Suppressor macrophage (primary cell): ENCODE results near the gene TBL3.
A peak's percentile ranks its signal among the peaks of the same experiment; 100 is the strongest.
"Not testable (repeated sequence)": the region's sequence is repeated elsewhere in the genome, so short reads cannot be mapped to it uniquely, and the experiment has no call there.

ENCODE experiments used
- DNase-seq, 4 experiments: peaks; one replicate each; pipeline ENCODE4 v3.0.0-alpha.2; 2020 to 2022
- total RNA-seq, 17 experiments: gene quantifications; one replicate each; lab custom pipeline; 2026; ENCODE audit warnings: mixed read lengths in 6 of 17, inconsistent platforms in 3 of 17; lab: John Stamatoyannopoulos, UW

The TBL3 gene
- 14.6 to 41.8 (median 20.4) reads per million in 17 experiments for total RNA-seq

DNA sequence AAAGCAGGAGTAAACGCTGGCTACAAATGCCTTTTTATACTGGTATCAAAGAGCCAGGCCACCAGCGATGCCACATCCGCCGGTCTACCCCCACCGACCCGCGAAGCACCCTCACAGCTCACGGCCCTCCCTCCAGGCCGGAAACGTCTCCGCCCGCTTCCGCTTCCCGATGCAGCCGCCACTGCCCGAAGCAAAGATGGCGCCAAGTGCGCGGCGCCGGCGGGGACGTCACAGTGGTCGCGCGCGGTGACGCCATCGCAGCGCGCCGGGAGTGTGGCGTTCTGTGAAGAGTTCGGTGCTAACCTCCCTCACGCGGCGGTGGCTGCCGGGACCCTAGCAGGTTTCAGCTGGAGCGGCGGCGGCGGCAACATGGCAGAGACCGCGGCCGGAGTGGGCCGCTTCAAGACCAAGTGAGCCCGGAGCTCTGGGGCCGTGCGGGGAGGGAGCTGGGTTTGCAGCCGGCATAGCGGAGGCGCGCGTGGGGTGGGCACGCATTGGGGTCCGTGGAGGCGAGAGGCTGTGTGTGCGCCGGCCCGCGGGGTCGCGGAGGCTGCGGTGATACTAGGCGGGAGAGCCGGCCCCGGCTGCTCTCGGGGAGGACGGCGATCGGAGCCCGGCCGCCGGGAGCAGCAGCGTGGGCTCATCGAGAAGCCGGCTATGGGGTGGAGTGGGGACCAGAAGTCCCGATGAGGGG, at the start of gene TBL3:
Gene TBL3, plus strand, starts transcription at position 258 of the 694 bp plus-strand sequence. Its CDS starts 112 bp downstream, at position 370.
- DNase-seq, result peak; percentile 97 to 98 (median 98)

DNA sequence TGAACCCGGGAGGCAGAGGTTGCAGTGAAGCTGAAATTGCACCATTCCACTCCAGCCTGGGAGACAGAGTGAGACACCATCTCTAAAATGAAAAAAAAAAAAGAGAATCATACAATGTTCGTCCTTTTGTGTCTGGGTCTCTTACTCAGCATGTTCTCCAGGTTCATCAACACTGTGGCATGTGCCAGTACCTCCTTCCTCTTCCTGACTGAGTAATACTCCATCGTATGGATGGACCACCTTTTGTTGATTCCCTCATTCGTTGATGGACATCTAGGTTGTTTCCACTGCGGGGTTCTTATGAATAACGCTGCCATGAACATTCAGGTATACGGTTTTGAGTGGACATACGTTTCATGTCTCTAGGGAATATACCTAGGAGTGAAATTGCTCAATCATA, 49.5 kb upstream of the TBL3 start:
- no peak for DNase-seq

DNA sequence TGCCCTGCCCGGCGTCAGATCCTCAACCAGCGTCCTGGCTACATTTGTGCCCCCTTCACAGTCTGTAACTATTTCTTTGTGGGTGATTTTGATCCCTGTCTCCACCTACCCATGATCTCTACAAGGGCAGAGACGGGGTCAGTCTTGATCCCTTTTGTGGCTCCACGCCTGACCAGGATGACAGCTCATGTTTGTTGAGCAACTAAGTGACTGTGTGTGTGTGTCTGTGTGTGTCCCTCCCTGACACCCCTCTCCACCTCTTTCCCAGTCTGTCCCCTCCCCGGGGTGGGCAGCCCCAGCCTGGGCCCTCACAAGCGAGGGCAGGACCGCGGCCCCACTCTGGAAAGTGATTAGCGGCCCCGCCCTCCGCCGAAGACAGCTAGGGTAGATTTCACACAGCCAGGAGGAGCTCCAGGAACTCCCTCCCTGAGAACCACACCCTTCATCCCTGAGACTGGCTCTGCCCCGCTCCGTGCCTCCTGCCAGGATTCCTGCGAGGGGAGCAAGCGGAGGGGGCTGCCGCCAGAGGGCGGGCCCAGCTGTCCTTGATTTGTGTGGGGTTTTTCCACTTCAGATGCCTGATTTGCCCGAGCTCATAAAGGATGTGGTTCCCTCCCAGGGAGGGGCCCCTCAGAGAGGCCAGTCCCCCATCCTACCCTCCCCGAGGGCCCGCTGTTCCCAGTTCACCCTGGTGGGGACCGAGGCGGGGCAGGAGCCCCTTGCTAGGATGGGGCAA, 48.4 kb upstream of the TBL3 start:
- DNase-seq, result no peak

DNA sequence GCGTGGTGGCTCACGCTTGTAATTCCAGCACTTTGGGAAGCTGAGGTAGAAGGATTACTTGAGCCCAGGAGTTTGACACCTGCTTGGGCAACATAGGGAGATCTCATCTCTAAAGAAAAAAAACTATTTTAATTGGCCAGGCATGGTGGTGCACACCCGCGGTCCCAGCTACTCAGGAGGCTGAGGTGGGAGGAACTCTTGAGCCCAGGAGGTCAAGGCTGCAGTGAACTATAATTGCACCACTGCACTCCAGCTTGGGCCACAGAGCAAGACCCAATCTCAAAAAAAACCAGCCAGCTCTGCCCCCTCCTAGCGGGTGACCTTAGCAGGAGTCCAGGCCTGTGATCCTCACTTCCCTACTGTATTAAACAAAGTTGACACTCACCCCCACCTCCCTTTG, 47.8 kb upstream of the TBL3 start:
- DNase-seq, result no peak

DNA sequence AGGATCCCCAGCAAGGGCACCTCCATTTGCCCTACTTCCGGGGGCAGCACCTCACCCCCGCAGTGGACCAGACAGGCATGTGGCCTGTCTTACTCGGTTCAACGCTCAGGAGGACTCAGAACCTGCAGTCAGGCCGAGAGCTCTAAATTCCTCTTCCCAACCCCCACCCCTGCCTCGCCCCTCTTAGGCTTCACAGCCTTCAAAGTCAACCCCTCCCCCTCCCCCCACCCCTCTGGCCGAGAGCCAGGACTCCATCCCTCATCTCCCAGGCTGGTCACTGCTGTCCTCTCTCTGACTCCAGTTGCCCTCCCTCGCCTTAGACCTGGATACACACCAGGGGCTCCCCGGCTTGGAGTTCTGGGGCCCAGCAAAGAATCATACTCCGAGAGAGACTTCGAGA, 45.6 kb upstream of the TBL3 start:
- DNase-seq, result no peak

DNA sequence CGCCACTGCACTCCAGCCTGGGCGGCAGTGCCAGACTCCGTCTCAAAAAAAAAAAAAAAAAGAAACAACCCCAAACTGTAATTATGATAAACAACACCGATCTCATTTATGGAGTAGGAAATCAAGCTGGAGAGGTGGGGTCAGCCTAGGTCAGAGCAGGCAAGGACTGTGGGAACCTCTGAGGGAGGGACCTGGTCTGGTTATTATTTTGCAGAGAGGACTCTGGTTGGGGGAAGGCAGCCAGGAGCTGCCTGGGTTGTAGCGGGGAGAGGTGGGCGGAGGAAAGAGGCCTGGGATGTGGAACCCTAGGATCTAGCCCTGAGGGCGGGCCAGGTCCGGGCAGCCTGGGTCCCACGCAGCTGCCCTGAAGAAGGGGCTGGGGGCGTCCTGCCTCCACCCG, 42.7 kb upstream of the TBL3 start:
- DNase-seq, result peak; percentile 10 to 53 (median 38)

DNA sequence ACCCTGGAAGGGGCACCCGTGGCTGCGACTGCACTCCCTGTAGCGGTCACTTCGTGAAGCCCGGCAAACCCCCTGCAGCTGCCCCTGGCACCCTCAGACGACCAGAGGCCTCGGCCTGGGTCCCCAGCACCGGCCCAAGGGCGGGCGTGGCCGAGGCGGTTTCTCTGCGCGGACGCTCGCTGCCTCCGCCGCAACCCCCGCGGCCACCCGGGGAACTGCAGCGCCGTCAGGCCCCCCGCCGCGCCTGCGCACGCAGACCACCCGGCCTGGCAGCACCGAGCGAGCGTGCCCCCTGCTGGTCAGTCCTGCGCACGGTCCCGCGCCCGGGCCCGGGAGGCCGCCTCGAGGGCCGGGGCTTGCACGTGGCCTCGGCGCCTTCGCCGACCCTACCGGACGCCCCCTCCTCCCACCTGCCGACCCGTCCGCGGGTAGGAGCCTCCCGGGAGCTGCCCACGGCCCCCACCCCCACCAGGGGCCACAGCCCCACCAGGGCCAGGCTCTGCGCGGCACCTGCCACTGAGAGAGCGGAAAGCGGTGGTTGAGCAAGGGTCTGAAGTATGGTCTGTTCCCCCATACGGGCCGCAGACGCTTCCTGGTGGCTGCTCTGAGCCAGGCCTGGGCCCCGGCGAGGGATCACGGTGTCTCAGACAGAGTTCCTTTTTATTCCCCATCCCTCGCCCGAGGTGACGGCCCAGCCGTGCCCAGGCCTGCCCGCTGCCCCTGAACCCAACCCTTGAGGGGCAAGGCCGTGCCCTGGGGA, 42.1 kb upstream of the TBL3 start:
- peak; percentile 90 to 97 (median 96) for DNase-seq

DNA sequence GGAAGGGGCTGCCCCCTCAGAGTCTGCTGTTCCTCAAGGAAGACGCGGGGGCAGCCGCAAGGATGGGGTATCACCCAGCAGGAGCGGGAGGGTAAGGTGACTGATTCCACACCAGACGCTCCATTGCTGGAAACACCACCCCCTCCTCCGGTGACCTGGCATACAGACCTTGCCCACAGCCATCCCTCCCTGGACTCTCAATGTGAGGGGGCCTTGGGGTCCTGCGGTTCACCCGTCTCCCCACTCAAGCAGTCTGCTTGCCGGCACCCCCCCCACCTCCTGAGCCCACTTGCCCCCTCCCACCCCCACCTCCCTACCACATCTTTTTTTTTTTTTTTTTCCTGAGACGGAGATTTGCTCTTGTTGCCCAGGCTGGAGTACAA, 41.5 kb upstream of the TBL3 start:
- no peak for DNase-seq

DNA sequence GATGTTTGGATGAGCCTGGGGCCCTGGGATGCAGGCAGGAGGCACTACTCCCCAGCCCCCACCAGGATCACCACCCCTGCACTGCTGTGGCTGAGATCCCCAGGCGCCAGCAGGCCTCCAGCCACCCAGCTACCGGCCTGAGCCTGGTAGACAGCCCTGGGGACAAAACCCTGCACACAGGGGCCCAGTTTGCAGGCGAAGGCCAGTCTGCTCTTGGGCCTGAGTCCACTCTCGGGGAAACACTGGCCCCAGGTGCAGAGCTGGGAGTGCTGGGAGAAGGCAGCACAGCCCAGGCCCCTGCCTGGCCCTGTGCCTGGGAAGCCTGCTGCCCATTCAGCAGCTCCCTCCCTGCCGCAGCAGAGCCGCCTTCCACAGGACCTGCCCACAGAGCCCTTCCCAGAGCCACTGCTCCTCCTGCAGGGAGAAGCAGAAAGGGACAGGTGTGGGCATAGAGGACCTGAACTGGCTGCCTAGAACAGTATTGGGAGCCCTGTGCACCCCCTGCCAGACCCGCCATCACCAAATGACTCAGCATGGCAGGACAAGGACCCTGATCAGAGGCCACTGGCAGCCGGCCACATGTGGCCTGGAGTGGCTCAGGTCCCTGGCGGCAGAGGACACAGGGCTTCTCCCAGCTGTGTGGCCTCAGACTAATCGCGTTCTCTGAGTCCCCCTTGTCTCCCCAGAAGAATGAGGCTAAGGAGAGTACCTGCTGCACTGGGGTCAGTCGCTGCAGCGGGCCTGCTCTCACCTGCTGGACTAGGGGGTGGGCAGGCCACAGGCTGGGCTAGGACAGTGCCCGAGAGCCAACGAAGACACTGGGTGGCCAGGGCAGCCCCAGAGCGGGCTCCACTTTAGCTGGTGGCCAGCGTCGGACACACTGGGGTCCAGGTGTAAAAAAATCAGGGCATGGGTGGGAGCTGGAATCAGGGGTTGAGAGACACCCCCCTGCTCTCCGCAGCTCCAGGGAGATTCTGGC, 39.5 kb upstream of the TBL3 start:
- DNase-seq, result no peak

DNA sequence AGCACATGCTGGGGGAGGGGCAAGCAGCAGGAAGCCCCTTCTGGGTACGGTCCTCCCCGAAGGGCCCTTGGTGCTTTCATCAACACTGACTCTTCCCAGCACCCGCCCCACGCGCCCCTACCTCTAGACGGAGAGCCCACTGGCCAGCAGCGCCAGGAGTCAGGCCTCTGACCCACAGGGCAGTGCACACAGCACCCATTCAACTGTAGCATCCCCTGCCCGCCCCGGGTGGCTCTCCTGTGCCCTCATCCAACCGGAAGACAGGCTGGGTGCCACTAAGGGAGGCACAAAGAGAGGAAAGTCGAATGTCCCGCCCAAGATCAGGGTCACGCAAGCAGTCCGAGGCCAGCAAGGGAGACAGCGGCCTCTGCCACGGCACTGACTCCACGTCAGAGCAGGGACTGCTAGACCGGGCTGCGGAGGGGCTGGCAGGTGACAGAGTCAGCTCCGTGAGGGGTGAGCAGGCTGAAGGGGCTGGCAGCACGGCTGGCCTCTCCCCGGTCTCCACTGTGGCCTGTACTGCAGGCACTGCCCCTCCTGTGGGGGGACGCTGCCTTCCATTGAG, 38.7 kb upstream of the TBL3 start:
- no peak for DNase-seq

DNA sequence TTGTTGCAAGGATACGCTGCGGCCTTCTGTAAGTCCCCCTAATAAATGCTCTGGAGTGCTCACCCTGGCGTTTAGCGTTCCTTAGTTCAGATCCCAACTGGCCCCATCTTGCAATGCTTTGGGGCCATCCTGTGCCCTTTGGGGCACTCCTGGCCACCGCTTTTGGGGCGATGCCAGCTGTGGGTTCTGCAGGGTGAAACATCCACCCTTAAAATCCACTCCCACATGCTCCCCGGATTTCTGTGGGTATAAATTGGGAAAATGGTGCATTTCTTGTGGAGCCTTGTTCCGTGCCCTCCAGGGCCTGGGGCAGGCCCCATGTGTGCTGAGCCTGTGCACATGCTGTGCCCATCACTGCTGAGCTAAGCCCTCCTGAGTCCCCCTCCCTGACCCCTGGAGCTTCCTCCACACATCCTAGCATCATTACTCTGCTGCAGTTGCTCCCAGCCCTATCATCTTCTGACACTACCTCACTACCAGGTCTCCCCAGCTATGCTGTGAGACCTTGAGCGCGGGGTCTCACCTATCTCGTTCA, 34.8 kb upstream of the TBL3 start:
- DNase-seq, result no peak

DNA sequence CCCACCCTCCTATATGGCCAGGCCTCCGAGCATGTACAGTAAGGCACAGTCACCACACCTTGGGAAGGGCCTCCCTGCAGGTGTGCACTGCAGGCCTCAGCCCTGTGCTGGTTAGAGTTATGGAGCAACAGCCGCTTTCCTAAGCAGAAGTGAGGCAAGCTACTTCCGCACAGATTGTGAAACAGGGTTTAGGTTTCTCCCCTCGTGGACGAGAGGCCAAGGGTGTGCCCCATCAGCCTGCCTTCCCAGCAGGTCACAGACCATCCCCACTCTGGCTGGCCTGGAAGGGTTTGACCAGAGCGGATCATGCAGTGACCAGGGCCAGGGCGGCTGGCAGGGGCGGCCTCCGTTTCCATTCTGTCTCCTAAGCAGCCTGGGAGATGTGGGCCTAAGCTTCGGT, 33.5 kb upstream of the TBL3 start:
- peak; percentile 77 to 89 (median 86) for DNase-seq

DNA sequence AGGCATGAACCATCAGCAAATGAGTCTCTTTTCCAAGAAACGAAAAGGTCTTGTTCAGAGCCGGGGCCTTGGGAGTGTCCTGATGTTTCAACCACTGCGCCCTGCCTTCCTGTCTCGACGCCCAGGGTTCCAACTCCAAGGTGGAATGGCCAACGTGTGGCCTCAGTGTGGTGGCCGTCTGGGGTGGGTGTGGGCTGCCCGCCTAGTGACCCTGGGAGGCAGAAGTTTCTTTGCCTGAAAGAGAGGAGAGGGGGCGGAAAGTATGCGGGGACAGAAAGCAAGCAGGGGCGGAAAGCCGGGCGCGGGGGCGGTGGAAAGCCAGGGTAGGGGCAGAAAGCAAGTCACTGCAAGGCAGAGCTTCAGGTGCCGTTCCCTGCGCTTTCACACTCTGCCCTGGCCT, 32.9 kb upstream of the TBL3 start:
- DNase-seq, result no peak

DNA sequence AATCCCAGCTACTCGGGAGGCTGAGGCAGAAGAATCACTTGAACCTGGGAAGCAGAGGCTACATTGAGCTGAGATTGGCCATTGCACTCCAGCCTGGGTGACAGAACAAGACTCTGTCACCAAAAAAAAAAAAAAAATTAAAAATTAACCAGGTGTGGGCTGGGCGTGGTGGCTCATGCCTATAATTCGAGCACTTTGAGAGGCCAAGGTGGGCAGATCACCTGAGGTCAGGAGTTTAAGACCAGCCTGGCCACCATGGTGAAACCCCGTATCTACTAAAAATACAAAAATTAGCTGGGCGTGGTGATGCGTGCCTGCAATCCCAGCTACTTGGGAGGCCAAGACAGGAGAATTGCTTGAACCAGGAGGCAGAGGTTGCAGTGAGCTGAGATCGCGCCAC, 32.0 kb upstream of the TBL3 start:
- DNase-seq, result not testable (repeated sequence)

DNA sequence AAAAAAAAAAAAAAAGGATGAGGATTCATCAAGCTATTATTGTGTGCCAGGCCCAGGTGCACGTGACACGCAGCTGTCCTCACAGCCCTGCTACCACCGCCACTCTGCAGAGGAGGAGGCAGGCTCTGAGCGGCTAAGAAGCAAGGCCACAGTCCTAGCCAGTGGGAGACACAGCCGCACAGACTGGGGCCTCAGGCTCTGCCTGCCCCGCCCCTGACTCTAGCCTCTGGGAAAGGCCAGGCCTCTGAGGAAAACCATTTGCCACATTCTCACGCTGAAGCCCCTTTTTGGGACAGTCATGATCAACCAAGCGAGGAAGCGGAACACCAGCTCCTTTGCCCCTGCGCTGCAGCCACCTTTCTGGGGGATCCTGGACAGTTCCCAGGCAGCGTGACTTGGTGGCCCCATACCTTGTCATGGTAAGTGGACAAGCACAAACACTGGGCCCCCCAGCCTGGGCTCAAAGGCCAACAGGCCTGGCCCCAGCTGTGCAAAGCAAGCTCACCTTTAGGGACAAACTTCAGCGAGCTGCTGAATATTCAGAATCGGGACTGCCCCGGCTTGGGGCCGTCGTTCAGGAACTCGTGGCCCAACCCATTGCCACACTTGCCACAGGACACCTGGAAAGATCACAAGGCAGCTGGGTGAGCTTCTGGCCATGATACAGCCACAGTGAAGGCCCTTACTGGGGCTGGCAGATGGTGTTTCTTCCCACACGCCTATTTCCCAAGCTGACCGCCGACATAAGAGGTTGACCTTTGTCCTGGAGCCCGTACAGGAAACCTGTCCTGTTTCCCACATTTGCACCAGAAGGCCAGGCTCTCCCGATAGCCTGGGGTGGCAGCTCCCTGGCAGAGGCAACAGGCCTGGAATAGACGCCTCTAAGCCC, 31.3 kb upstream of the TBL3 start:
- peak in 1 of 4 experiments; percentile 49 for DNase-seq

DNA sequence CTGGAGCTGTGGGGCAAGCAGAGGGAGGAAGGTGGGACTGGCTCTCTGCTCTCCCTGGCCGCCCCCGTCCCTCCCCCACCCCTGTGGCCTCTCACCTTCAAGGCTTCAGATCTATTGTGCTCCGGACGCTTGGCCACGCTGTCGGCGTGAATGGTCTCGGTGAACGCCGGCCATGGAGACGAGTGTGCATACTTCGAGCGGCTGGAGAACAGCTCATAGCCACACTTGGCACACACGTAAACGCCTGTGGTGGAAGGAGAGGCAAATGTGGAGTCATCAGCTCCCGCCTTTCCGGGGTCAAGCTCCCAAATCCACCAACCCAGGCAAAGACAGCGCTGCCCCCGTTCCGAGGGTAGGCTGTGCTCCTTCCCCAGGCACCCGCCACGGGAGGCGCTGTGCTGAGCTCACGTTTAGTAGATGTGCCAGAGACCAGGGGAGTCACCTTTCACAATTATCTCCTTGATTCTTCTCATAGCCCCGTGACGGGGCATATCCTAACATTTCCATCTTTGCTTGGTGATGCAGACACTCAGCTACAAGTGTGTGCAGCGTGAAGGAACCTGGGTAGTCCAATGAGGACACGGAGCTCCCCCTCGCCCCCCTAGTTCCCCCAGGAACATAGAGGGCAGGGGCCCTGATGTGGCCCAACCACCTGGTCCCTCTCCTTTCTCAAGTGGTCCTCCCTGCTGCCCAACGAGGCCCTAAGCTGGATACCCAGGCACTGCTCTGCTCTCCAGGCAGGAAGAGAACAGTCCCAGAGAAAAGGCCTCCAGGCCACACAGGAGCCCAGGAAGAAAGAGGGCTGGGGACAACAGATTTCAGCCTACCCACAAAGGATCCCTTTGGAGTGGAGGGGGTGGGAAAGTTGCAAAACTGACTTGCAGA, 30.4 kb upstream of the TBL3 start:
- peak in 1 of 4 experiments; percentile 76 for DNase-seq

DNA sequence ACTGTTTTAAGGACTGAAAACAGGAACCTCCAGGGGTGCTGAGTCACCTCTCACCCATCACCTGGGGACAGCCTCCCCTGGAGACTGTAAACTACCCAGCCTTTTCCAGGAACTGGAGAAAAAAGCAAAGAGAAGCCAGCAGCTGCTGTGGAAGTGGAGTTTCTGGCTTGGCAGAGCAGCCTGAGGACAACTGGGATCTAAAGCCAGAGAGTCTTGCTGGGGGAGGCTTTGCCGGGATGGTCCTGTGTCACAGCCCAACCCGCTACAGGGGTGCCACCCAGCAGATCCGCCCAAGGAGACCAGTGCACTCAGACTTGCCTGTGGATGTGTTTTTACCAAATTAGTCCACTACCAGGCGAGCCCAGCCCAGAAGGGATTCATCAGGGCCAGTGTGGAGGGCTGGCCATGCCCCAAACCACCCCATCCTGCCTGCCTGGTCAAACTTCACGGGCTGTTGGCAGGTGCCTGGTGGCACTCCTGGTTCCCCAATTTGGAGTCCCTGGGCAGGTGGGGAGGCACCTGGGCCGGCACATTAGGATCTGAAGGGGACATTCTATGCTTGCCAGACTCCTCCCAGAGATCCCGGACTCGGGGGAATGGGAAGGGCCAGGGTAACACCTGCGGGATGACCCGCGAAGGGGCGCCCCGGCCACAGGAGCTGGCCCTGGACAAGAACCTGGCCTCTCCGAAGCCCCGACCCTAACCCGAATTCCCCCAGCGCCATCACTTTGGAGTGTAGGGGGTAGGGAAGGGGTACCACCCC, 29.6 kb upstream of the TBL3 start:
- DNase-seq, result peak in 3 of 4 experiments; percentile 52 to 75 (median 71)
